Measurements from ENCODE around the gene NID1.

The NID1 gene

DNA sequence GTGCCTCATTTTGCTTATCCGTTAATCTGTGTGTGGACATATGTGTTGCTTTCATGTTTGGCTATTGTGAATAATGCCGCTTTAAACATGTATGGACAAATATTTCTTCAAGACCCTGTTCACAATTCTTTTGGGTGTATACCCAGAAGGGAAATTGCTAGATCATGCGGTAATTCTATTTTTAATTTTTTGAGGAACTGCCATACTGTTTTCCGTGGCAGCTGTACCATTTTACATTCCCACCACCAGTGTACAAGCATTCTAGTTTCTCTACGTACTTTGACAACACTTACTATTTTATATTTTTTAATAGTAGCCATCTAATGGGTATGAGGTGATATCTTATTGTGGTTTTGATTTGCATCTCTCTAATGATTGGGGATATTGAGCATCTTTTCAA lies 7.1 kb upstream of the NID1 start:
- H3K4me3 ChIP-seq (replicated peaks; ENCODE audit: low read depth, low read length): no peak overlapping the region
- DNase-seq (ENCODE audit: extremely low read depth, low read depth): no peak
- TF ChIP-seq, protein P1, sequence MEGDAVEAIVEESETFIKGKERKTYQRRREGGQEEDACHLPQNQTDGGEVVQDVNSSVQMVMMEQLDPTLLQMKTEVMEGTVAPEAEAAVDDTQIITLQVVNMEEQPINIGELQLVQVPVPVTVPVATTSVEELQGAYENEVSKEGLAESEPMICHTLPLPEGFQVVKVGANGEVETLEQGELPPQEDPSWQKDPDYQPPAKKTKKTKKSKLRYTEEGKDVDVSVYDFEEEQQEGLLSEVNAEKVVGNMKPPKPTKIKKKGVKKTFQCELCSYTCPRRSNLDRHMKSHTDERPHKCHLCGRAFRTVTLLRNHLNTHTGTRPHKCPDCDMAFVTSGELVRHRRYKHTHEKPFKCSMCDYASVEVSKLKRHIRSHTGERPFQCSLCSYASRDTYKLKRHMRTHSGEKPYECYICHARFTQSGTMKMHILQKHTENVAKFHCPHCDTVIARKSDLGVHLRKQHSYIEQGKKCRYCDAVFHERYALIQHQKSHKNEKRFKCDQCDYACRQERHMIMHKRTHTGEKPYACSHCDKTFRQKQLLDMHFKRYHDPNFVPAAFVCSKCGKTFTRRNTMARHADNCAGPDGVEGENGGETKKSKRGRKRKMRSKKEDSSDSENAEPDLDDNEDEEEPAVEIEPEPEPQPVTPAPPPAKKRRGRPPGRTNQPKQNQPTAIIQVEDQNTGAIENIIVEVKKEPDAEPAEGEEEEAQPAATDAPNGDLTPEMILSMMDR (IDR thresholded peaks at IDR 0.05; ENCODE audit: low read depth, low read length, missing control alignments): no peak

DNA sequence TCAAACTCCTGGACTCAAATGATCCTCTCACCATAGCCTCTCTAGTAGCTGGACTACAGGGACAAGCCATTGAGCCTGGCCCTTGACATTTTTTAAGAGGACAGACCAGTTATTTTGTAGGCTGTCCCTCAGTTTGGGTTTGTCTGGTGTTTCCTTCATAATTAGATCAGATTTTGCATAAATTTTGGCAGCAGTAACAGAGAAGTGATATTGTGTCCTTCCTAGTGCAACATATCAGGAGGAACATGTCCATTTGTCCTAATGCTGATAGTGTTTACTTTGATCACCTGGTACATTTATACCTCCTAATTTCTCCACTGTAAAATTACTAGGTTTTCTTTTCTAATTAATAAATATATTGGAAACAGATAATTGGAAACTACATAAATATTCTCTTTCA lies 5.9 kb upstream of the NID1 start:
- TF ChIP-seq, protein P1 (IDR thresholded peaks at IDR 0.05; ENCODE audit: low read depth, low read length, missing control alignments): no peak

DNA sequence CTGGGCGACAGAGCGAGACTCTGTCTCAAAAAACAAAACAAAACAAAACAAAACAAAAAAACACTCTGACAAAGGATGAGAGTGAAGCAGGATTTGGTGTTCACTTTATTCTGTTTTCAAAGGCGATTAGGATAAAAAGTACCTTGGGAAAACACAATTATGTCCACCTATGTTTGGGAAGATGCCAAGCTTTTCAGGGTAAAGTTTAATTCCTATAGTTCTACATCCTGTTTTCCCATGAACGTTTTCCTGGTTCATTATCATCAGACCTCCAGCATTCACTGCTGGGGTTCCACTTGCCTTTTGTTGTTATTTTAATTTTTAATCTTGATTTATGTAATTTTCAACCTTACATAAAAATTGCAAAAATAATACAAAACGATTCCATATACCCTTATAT lies 4.9 kb upstream of the NID1 start:
- TF ChIP-seq, protein P1 (IDR thresholded peaks at IDR 0.05; ENCODE audit: low read depth, low read length, missing control alignments): no peak
- no peak for DNase-seq (ENCODE audit: extremely low read depth, low read depth)
- no peak overlapping the region for H3K4me3 ChIP-seq (replicated peaks; ENCODE audit: low read depth, low read length)

More for the DNA sequence above, 5.9 kb upstream of the NID1 start:
- DNase-seq (ENCODE audit: extremely low read depth, low read depth): no peak
- no peak overlapping the region for H3K4me3 ChIP-seq (replicated peaks; ENCODE audit: low read depth, low read length)

DNA sequence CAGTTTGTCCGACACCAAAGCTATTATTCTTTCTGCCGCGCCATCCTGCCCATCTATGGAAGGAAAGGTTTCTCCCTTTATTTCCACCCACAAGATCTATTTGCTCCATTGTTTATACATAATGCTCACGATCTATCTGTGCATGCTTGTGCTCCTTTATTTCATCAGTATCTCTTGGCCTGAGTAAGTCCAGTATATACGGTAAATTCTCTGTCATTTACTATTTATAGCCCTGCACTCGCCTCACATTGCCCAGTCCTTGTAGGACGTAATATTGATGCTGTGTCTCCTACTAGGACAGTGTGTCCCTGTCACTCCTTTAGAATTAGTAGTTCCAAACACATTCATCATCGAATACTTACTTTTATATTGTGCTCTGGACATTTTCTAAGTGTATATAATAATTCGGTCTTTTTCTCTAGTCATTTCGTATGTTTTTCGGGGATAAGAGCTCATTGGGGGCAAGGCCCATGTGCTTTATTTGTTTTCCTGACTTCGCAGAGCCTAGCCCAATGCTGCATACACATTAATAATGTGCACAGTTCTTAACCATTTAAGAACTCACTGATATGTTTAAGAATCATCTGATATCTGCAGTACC lies 3.1 kb upstream of the NID1 start:
- H3K4me3 ChIP-seq (replicated peaks; ENCODE audit: low read depth, low read length): no peak overlapping the region
- DNase-seq (ENCODE audit: extremely low read depth, low read depth): no peak
- TF ChIP-seq, protein P1 (IDR thresholded peaks at IDR 0.05; ENCODE audit: low read depth, low read length, missing control alignments): no peak

DNA sequence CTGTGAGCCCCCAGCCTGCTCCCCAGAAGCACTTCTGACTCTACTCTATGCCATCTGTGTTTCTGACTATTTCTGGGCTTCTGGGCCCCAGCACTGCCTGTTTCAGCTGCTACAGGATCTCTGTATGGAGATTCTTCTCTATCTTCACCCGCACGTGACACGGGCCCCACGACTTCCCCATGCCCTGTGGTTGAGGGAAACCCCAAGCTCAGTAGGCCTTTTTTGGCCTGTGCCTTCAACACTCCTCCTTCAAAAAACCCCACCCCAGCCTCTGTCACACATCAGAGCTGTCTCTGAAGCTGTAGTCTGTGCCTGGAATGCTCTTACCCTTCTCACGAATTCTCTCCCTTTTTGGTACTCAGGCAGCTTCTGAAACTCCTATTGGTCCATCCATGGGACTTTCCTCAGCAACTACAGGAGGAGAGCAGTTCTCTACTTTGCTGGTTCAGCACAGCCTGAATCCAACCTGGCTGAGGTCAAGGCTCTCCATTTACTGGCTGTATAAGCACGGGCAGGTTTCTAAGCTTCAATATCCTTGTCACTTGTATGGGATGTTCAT lies 2.0 kb upstream of the NID1 start:
- no peak overlapping the region for H3K4me3 ChIP-seq (replicated peaks; ENCODE audit: low read depth, low read length)
- TF ChIP-seq, protein P1 (IDR thresholded peaks at IDR 0.05; ENCODE audit: low read depth, low read length, missing control alignments): no peak
- DNase-seq (ENCODE audit: extremely low read depth, low read depth): no peak

DNA sequence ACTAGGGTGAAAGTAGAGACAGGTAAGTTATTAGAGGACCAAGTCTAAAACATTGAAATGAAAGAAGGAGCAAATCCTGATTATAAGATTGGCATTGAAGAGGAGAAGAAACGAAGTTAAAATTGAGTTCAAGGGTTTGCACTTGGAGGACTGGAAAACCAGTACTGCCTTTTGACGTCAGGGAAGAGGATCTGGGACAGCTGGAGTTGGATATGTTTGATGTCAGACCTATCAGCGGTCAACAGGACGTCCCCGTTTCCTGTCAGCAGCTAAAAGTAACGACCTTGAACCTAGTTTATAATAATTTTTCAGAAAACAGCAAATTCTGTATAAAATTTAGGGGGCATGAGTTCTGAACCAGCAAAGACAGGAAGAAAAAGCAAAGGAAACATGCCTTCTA lies 1.2 kb upstream of the NID1 start:
- H3K4me3 ChIP-seq (replicated peaks; ENCODE audit: low read depth, low read length): no peak overlapping the region
- TF ChIP-seq, protein P1 (IDR thresholded peaks at IDR 0.05; ENCODE audit: low read depth, low read length, missing control alignments): no peak
- no peak for DNase-seq (ENCODE audit: extremely low read depth, low read depth)
